AG04449 (cell line): Measurements from ENCODE around the gene TMCC3.

ENCODE experiments used
- CTCF ChIA-PET: fragments of 350-600 bp; formaldehyde crosslinking; extraction: SDS; loops from one replicate; lab custom pipeline; 2021; ENCODE audit warnings: antibody characterized with exemption; lab: Yijun Ruan, JAX
- POLR2A ChIA-PET: fragments of 400-600, 350-600 bp; formaldehyde crosslinking; extraction: SDS; loops from one replicate; lab custom pipeline; 2020; ENCODE audit warnings: antibody characterized with exemption, inconsistent platforms; lab: Yijun Ruan, JAX
- DNase-seq: peaks from one replicate; pipeline ENCODE4 v3.0.0-alpha.2; 2010; ENCODE audit warnings: low read depth, low spot score
- H3K4me3 ChIP-seq: 2 replicates; pipeline ENCODE4 v1.5.1; 2011; ENCODE audit warnings: low read depth, mild to moderate bottlenecking, control low read depth, low read length
- TF ChIP-seq, protein P1 (sequence below): IDR thresholded peaks from one replicate; pipeline ENCODE4 v1.5.1; 2011; ENCODE audit warnings: mild to moderate bottlenecking, moderate library complexity, low read length, control low read depth, inconsistent platforms; ENCODE audit not compliant: insufficient read depth; ENCODE audit errors: missing control alignments

TMCC3 gene

DNA sequence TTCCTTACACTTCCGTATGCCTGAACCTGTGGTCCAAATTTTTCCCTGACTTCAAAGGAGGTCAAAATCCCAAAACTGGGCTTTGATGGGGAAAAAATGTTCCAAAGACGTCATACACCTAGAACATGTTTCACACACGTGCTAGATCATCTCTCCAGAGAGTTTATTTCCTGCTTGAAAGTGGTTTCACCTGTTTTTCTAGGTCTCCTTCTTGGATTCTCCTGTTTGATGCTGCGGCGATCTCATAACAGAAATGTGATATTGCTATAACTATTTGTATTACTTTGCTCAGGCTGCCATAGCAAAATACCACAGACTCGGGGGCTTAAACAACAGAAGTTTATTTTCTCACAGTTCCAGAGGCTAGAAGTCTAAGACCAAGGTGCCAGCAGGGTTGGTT is 19.7 kb upstream of the TMCC3 start:
- TF ChIP-seq, protein P1, sequence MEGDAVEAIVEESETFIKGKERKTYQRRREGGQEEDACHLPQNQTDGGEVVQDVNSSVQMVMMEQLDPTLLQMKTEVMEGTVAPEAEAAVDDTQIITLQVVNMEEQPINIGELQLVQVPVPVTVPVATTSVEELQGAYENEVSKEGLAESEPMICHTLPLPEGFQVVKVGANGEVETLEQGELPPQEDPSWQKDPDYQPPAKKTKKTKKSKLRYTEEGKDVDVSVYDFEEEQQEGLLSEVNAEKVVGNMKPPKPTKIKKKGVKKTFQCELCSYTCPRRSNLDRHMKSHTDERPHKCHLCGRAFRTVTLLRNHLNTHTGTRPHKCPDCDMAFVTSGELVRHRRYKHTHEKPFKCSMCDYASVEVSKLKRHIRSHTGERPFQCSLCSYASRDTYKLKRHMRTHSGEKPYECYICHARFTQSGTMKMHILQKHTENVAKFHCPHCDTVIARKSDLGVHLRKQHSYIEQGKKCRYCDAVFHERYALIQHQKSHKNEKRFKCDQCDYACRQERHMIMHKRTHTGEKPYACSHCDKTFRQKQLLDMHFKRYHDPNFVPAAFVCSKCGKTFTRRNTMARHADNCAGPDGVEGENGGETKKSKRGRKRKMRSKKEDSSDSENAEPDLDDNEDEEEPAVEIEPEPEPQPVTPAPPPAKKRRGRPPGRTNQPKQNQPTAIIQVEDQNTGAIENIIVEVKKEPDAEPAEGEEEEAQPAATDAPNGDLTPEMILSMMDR: no peak
- H3K4me3 ChIP-seq: no peak overlapping the region
- CTCF ChIA-PET: interaction anchor here (0.8 kb wide), 1 partner anchor 8 kb away, joined by 3 read pairs; no protein-coding TSS in a partner anchor
- no peak for DNase-seq
- POLR2A ChIA-PET: no interaction called here

DNA sequence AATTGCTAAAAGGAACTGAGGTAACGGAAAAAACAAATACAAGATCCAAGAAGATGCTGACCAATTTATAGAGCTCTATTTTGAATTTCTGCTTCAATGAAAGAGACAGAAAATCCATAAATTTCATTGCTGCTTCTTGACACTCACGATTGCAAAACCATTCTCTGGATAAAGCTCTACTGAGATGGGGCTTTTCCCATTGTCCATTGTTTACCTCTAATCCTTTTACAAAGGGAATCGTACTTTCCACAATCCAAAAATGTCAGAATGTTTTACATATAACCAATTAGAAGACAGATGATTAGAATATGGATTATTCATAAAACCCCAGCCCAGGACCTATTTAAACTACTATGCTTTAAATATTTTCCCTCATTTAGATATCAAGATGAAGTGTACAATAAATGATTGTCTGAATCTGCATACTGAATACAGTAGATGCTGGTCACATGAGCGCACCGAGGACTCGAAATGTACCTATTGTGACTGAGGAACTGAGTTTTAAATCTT is 16.7 kb upstream of the TMCC3 start:
- H3K4me3 ChIP-seq: no peak overlapping the region
- TF ChIP-seq, protein P1: no peak
- CTCF ChIA-PET: no interaction called here
- POLR2A ChIA-PET: no interaction called here
- DNase-seq: no peak

DNA sequence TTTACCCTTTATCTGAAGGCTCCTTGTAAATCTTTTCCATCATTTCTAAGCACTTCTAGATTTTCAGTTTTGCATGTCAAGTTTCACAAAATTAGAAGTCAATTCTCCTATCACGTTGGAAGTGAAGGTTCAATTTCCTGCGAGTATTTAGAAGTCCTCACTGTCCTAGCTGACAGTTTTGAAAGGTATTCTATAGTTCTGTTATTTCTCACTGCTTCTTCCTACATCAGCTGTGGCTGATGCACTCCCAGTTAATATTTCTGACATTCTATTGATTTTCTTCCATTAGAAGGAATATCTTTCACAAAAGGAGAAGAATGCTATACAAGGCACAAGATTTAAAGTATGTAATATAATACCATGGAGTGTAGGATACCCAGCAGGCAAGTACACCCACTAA is 15.8 kb upstream of the TMCC3 start:
- no peak for DNase-seq
- CTCF ChIA-PET: interaction anchor here (0.6 kb wide), 1 partner anchor 62 kb away, joined by 3 read pairs; no protein-coding TSS in a partner anchor
- POLR2A ChIA-PET: no interaction called here
- no peak overlapping the region for H3K4me3 ChIP-seq
- TF ChIP-seq, protein P1: no peak

DNA sequence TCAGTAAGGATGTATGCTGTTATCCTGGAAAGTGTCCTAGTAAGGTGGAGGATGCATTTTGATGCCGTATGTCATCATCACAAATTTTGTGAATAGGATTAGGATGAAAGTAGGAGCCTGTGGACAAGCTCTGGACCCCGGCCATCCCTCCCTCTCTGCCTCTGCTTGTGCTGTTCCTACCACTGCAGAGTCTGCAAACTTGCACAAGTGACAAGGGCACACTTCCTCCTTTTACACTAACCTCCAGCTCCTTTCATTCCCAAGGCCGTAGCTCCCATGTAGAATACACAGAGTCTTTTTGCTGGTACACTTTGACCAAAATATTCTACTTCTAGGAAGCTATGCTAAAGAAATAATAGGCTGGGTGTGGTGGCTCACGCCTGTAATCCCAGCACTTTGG is 13.3 kb upstream of the TMCC3 start:
- ChIA-PET POLR2A (no interaction called here), CTCF (no interaction called here)
- TF ChIP-seq, protein P1: no peak
- DNase-seq: no peak
- H3K4me3 ChIP-seq: no peak overlapping the region

DNA sequence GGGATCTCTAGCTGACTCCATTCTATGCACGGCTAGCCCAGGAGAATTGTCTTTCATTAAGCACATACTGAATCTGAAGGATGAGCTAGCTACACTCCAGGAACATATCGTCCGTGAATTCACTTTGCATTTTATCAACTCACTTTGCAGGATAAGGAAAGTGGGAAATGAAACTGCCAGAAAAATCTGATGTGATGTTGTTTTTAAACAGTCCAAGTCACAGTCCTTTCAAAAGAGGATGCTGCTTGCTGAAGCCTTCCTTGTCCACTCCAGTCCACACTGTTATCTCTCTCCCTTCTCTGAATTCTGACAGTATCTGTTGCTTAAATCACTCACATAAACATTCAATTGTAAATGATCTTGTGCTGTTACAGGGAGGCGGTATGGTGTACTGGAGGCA is 12.7 kb upstream of the TMCC3 start:
- POLR2A ChIA-PET: no interaction called here

DNA sequence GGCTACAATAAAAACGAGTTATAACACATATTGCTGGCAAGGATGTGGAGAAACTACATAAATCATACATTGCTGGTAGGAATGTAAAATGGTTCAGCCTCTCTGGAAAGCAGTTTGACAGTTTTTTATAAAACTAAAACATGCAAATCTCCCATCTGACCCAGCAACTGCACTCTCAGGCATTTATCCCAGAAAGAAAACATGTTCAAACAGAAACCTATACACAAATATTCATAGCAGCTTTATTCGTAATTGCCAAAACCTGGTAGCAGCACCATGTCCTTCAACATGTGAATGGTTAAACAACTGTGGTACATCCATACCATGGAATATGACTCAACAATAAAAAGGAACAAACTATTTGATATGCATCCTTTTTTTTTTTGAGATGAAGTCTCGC is 10.1 kb upstream of the TMCC3 start:
- H3K4me3 ChIP-seq: no peak overlapping the region
- TF ChIP-seq, protein P1: no peak
- no peak for DNase-seq
- ChIA-PET POLR2A (no interaction called here), CTCF (no interaction called here)

More for the DNA sequence above, 12.7 kb upstream of the TMCC3 start:
- CTCF ChIA-PET: interaction anchor here (0.6 kb wide), 1 partner anchor 11 kb away, joined by 3 read pairs; no protein-coding TSS in a partner anchor
- TF ChIP-seq, protein P1: no peak
- no peak for DNase-seq
- H3K4me3 ChIP-seq: no peak overlapping the region
